NCI-H146 (cell line): ENCODE data around the gene DAB1.

Experiments
- DNase-seq: peaks from one replicate; lab custom pipeline; 2025; lab: John Stamatoyannopoulos, UW

Gene DAB1

GRCh38 chr1:57162607-57163261, 261.1 kb downstream of the DAB1 start:
- no peak for DNase-seq

- no peak for DNase-seq
Observed at GRCh38 chr1:57160594-57160993, 263.3 kb downstream of the DAB1 start.

- no peak for DNase-seq
Observed at GRCh38 chr1:57158604-57158998, 265.3 kb downstream of the DAB1 start.

GRCh38 chr1:57157818-57158603, 265.8 kb downstream of the DAB1 start:
- DNase-seq: no peak

GRCh38 chr1:57156907-57157306, 267.0 kb downstream of the DAB1 start:
- no peak for DNase-seq

GRCh38 chr1:57146100-57146499, 277.8 kb downstream of the DAB1 start:
- no peak for DNase-seq

GRCh38 chr1:57142999-57143398, 280.9 kb downstream of the DAB1 start:
- no peak for DNase-seq

- DNase-seq: no peak
Observed at GRCh38 chr1:57142169-57142568, 281.7 kb downstream of the DAB1 start.

GRCh38 chr1:57138432-57139078, 285.3 kb downstream of the DAB1 start:
- no peak for DNase-seq

- no peak for DNase-seq
Observed at GRCh38 chr1:57137980-57138379, 285.9 kb downstream of the DAB1 start.

GRCh38 chr1:57134803-57135202, 289.1 kb downstream of the DAB1 start:
- no peak for DNase-seq

GRCh38 chr1:57133686-57134085, 290.2 kb downstream of the DAB1 start:
- DNase-seq: no peak

- no peak for DNase-seq
Observed at GRCh38 chr1:57132993-57133622, 290.8 kb downstream of the DAB1 start.

GRCh38 chr1:57131701-57132394, 292.0 kb downstream of the DAB1 start:
- DNase-seq: no peak

GRCh38 chr1:57131257-57131656, 292.6 kb downstream of the DAB1 start:
- no peak for DNase-seq

- DNase-seq: no peak
Observed at GRCh38 chr1:57129865-57130264, 294.0 kb downstream of the DAB1 start.

- no peak for DNase-seq
Observed at GRCh38 chr1:57127976-57128375, 295.9 kb downstream of the DAB1 start.

GRCh38 chr1:57124768-57125446, 299.0 kb downstream of the DAB1 start:
- no peak for DNase-seq

GRCh38 chr1:57124170-57124569, 299.7 kb downstream of the DAB1 start:
- no peak for DNase-seq

GRCh38 chr1:57122031-57122430, 301.8 kb downstream of the DAB1 start:
- DNase-seq: no peak

- DNase-seq: no peak
Observed at GRCh38 chr1:57118948-57119603, 304.8 kb downstream of the DAB1 start.
